Coronary artery (tissue), 2 donors: ENCODE measurements around the gene DCK.
"Not testable (repeated sequence)": the region's sequence is repeated elsewhere in the genome, so short reads cannot be mapped to it uniquely, and the experiment has no call there.

Source experiments
- DNase-seq: peaks from one replicate; pipeline ENCODE4 v3.0.0-alpha.2; 2017; ENCODE audit warnings: low spot score
- H3K27ac ChIP-seq, 2 donors: fragments of 200-600 bp; sonication (generic); one replicate each; pipeline ENCODE4 v1.5.1; 2016 to 2019
- H3K4me3 ChIP-seq: fragments of 200-600 bp; sonication (generic); 2 replicates; pipeline ENCODE4 v1.5.1; 2016; ENCODE audit warnings: mild to moderate bottlenecking, moderate library complexity
- TF ChIP-seq, protein P1 (sequence below): fragments of 200-600 bp; sonication (generic); IDR thresholded peaks from one replicate; pipeline ENCODE4 v1.5.1; 2019; ENCODE audit warnings: antibody characterized with exemption

The DCK gene

DNA sequence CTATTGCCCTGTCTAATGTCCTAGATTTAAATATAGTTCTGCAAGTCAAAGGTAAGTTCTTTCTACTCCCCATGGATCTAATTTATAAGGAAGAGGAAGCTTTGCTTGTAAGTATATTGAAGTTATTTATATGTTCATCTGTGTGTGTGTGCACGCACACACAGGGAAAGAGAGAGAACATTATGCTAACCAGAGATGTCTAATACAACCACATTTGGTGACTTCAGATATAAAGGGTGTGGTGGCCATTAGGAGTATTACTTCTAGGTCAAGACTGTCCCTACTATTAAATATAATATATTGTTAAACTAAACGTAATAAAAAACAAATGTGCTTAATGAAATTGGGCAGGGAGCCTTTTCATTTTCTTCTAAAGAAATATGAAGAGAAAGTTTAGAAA lies 4.1 kb downstream of the DCK start:
- Histone ChIP-seq H3K27ac (no peak overlapping the region), H3K4me3 (no peak overlapping the region)
- no peak for DNase-seq
- TF ChIP-seq, protein P1, sequence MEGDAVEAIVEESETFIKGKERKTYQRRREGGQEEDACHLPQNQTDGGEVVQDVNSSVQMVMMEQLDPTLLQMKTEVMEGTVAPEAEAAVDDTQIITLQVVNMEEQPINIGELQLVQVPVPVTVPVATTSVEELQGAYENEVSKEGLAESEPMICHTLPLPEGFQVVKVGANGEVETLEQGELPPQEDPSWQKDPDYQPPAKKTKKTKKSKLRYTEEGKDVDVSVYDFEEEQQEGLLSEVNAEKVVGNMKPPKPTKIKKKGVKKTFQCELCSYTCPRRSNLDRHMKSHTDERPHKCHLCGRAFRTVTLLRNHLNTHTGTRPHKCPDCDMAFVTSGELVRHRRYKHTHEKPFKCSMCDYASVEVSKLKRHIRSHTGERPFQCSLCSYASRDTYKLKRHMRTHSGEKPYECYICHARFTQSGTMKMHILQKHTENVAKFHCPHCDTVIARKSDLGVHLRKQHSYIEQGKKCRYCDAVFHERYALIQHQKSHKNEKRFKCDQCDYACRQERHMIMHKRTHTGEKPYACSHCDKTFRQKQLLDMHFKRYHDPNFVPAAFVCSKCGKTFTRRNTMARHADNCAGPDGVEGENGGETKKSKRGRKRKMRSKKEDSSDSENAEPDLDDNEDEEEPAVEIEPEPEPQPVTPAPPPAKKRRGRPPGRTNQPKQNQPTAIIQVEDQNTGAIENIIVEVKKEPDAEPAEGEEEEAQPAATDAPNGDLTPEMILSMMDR, result no peak

DNA sequence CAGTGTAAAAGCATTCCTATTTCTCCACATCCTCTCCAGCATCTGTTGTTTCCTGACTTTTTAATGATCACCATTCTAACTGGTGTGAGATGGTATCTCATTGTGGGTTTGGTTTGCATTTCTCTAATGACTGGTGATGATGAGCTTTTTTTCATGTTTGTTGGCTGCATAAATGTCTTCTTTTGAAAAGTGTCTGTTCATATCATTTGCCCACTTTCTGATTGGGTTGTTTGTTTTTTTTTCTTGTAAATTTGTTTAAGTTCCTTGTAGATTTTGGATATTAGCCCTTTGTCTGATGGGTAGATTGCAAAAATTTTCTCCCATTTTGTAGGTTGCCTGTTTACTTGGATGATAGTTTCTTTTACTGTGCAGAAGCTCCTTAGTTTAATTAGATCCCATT lies 6.2 kb downstream of the DCK start:
- DNase-seq, H3K4me3 ChIP-seq, H3K27ac ChIP-seq: not testable (repeated sequence)

DNA sequence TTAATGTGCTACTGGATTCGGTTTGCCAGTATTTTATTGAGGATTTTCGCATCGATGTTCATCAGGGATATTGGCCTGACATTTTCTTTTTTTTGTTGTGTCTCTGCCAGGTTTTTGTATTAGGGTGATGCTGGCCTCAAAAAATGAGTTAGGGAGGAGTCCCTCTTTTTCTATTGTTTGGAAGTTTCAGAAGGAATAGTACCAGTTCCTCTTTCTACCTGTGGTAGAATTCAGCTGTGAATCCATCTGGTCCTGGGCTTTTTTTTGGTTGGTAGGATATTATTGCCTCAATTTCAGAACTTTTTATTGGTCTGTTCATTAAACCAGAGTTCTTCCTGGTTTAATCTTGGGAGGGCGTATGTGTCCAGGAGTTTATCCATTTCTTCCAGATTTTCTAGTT lies 7.9 kb downstream of the DCK start:
- not testable (repeated sequence) for DNase-seq, H3K27ac ChIP-seq, H3K4me3 ChIP-seq

DNA sequence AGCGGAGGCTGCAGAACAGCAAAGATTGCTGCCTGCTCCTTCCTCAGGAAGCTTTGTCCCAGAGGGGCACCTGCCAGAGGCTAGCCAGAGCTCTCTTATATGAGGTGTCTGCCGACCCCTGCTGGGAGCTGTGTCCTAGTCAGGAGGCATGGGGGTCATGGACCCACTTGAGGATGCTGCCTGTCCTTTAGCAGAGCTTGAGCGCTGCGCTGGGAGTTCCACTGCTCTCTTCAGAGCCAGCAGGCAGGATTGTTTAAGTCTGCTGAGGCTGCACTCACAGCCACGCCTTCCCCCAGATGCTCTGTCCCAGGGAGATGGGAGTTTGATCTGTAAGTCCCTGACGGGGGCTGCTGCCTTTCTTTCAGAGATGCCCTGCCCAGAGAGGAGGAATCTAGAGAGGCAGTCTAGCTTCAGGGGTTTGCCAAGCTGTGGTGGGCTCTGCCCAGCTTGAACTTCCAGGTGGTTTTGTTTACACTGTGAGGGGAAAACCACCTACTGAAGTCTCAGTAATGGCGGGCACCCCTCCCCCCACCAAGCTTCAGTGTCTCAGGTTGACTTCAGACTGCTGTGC lies 10.9 kb downstream of the DCK start:
- no peak overlapping the region for H3K4me3 ChIP-seq
- no peak overlapping the region for H3K27ac ChIP-seq

DNA sequence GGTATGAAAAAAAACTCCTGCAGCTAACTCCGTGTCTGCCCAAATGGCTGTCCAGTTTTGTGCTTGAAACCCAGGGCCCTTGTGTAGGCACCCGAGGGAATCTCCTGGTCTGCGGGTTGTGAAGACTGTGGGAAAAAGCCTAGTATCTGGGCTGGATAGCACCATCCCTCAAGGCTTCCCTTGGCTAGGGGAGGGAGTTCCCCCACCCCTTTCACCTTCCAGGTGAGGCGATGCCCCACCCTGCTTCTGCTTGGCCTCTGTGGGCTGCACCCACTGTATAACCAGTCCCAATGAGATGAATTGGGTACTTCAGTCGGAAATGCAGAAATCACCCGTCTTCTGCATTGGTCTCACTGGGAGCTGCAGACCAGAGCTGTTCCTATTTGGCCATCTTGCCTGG lies 11.6 kb downstream of the DCK start:
- DNase-seq, H3K27ac ChIP-seq, H3K4me3 ChIP-seq: not testable (repeated sequence)

More for the DNA sequence above, 10.9 kb downstream of the DCK start:
- no peak for DNase-seq
- TF ChIP-seq, protein P1, result no peak

DNA sequence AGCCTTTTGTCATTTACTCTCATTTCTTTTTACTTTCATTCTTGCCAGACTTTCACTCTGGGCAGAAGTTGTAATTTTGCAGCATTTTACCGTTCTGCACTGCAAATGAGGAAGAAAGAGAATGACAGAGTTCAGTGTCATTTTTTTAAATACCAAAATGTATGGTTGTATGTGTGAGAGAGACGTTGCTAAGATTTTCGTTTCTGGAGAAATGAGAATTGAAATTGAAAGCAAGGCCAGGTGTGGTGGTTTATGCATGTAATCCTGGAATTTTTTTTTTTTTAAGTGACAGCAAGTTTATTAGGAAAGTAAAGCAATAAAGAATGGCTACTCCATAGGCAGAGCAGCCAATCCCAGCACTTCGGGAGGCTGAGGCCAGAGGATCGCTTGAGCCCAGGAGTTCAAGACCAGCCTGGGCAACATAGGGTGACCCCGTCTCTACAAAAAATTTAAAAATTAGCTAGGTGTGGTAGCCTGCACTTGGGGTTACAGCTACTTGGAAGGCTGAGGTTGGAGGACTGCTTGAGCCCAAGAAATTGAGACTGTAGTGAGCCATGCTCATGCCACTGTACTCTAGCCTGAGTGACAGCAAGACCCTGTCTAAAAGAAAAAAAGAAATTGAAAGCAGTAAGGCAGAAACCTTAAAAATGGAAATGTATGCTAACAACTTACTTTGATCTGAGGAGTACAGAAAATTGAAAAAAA lies 12.9 kb downstream of the DCK start:
- no peak for DNase-seq
- TF ChIP-seq, protein P1, result no peak
- no peak overlapping the region for H3K27ac ChIP-seq
- no peak overlapping the region for H3K4me3 ChIP-seq

DNA sequence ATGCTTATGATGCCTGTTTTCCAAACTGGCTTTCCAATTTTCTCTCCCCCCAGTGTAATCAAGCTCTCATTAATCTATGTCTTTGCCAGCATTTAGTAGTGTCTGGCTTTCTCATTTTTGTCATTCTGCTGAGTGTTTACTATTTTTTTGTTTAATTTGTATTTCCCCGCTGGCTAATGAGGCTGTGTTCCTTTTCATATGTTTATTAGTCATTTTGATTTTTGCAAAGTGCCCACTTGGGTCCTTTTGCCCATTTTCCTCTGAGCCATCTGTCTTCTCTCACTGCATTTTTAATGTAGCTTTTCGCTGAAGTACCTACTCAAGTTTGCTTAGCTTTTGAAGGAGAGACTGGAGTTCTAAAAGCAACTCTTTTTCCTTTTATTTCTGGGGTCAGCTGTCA lies 14.7 kb downstream of the DCK start:
- H3K4me3 ChIP-seq, result no peak overlapping the region
- TF ChIP-seq, protein P1, result no peak
- no peak for DNase-seq
- no peak overlapping the region for H3K27ac ChIP-seq

DNA sequence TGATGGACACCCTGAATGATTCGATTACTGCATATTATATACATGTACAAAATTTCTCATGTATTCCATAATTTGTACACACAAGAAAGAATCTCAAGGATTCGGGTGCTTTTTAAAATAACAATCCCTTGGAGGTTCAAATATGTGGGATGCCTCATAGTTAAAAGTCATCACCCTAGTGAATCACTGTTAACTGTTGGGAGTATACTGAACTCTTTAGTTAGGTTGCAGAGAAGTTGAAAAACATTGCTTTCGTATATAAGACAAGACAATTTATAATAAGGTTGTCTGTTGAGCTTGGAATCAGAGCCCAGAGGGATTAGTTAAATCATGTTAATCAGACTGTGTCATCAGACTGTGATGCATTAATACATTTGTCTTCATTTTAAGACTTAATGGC lies 15.6 kb downstream of the DCK start:
- Histone ChIP-seq H3K27ac (no peak overlapping the region), H3K4me3 (no peak overlapping the region)
- TF ChIP-seq, protein P1, result no peak
- DNase-seq, result no peak
